Myocyte (in vitro differentiated cells): ENCODE data around the gene NAA35. TPM values are rescaled to one million over a fixed set of nuclear protein-coding genes. Genes with fewer than 3 reads are reported as not detected.
"Not testable (repeated sequence)": the region's sequence is repeated elsewhere in the genome, so short reads cannot be mapped to it uniquely, and the experiment has no call there.

Experiments
- DNase-seq: peaks from one replicate; pipeline ENCODE4 v3.0.0-alpha.2; 2012; ENCODE audit warnings: low read depth
- polyA plus RNA-seq: library from polyadenylated mRNA; unstranded; fragments of >200 nt; gene quantifications from one replicate; pipeline ENCODE4 v1.2.1, GENCODE V29; 2012; ENCODE audit warnings: missing spikeins
- total RNA-seq: library from RNA; depleted of rRNA; stranded (reverse); fragments of >200 nt; gene quantifications from 2 replicates; pipeline ENCODE4 v1.2.3, GENCODE V29; 2014

The NAA35 gene
- 18.8 and 20.9 TPM in 2 replicates for total RNA-seq
- 12.7 TPM for polyA plus RNA-seq

DNA sequence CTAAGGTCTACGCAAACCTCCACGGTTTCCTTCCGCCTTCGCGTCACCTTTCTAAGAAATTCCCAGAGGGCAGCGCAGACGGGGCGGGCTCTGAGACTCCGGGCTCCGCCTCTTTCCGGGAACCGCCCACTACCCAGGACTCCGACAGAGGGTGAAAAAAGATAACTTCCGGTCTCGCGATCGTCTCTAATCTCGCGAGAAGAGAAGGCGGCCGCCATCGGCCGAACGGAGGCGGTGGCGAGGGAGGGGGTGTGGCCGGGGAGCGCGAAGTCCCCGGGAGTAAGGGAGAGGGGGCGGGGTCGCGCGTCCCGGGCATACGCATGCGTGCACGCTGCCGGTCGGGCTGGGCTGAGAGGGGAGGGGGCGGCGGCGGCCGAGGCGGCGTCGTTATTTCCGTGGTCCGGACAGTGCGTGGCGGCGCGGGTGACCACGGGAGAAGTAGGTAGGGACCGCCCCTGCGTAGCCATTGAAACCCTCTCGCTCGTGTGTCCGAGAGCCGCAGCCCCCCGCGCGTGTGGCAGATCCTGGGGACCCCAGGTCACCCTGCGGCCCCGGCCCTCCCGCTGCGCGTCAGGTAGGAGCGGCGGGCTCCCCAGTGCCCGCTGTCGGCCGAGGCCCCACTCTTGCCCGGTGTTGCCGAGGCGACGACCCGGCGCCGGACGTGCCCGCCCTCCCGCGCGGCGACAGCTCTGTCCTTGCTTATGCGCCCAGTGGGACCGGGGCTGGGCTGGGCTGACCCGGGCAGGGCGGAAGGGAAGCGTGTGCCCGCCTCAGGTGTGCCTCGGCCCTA lies at the start of gene NAA35:
NAA35 (plus strand) TSS at position 315 of the 790 bp plus-strand sequence. CDS start 1,014 bp downstream, outside the sequence.
- DNase-seq, result peak; percentile 99

- DNase-seq, result no peak
Measured at GRCh38 chr9:85892401-85892800, 48.5 kb upstream of the NAA35 start.

DNA sequence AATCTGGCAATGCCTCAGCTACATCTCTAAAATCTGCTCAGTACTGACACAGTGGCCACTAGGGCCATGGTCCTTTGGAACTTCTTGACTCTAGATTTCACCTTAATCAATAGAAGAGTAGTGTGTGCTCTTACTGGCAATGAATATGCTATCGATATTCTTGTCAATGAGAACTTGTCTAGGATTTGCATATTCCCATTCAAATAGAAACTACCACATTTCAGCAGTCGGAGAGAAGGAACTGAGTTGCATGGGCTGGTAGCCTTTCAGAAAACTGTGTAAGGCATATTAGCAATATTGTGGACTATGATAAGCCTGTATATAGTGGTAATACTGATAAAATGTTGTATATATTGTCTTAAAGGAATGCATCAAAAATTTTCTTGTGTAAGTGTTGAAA lies 45.3 kb upstream of the NAA35 start:
- DNase-seq, result no peak

- no peak for DNase-seq
Measured at GRCh38 chr9:85897848-85898247, 43.1 kb upstream of the NAA35 start.

DNA sequence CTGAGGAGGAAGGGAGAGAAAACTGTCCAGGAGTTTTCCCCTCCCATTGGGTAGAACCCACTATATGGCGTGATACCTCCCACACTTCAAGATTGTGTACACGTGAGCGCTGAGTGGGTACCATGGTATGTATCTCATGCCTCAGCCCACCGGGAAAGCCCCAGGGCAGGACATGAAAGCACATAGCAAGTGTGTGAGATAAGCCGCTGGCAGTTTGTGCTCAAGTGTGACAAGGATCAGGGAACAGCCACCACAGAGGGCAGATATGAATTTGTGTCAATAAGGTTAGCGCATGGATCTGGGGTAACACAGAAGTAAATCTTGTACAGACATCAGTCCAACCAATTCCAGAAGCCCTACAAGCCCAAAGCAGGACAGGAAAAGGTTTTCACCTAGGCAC lies 42.6 kb upstream of the NAA35 start:
- DNase-seq, result no peak

- no peak for DNase-seq
Measured at GRCh38 chr9:85899388-85899787, 41.6 kb upstream of the NAA35 start.

GRCh38 chr9:85900504-85901201 lies 40.3 kb upstream of the NAA35 start:
- peak; percentile 25 for DNase-seq

DNA sequence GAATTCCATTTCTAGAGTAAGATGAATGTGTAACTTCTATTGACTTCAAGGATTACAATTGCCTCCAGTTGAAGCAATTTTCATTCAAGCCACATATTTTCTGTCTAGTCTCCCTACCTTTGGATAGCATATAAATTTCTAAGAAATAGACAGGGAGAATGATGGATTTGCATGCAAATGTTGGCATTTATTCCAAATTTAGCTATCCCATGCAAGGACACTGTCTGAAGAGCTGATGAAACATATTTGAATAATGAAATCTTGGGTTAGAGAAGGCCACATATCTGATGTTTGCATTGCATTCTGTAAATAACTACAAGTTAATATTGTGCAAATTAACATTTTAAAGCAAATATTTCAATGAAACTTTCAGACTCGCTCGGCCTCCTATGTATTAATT lies 36.0 kb upstream of the NAA35 start:
- no peak for DNase-seq

DNA sequence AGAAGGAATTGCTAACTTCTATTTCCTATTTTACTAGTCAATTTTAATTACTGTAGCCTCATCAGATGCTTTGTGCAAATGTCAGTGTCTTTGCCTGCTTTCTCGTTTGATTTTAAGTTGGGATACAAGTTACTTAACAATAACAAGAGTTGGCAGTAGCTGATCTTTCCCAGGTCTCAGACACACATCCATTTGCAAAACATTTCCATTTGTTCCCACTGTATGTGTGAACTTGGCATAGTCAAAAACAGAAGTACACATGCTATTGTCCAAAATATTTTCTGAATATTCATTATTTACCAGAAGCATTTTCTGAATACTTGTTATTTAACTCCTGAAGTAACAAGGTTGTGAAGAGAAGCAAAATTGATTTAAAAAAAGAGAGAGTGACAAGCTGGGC lies 35.0 kb upstream of the NAA35 start:
- DNase-seq, result no peak

DNA sequence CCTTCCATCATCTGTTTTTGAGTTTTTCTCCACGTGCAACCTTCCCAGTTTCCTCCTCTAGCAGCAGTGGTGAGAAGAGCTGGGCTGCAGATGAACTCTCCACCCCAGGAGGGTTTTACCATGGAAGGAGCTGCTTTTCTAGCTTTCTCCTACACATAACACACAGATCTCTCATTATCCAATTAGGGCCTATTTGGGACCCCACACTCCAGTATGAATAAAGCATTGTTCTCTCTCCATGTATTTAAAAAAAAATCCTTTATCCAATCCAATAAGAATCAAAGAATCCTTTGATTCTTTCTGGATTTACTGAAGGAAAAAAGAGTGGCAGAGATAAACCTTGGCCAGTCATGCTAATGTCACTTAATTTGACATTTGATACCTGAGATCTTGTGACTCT lies 31.6 kb upstream of the NAA35 start:
- DNase-seq, result no peak

DNA sequence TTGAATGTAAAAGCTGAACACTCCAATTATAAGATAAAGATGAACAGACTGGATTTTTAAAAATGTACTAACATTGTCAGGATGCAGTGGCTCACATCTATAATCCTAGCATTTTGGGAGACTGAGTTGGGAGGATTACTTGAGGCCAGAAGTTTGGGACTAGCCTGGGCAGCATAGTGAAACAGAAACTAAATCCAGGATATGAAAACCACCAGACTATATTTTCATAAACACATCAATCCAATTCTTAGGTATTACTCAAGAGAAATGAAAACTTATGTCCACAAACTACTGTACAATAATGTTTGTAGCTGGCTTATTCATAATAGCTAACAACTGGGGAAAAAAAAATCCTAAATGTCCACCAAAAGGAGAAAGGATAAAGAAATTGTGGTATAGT lies 26.8 kb upstream of the NAA35 start:
- DNase-seq, result no peak

- no peak for DNase-seq
Measured at GRCh38 chr9:85917756-85918155, 23.2 kb upstream of the NAA35 start.

DNA sequence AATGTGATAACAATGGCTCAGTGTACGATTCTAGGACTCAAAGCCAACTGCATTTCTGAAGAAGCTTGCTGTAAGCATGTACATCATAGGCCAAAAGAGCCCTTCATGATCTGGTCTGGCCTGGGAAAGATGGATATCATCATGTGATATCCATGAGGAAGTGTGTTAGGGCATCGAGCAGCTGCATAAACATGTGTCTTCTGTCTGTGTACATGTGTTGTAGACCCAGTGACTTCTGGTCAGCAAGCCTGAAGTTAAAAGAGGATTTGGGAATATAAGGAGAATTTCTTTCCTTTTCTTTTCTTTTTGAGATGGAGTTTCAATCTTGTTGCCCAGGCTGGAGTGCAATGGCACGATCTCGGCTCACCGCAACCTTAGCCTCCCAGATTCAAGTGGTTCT lies 15.5 kb upstream of the NAA35 start:
- DNase-seq, result no peak

- DNase-seq, result no peak
Measured at GRCh38 chr9:85927076-85927475, 13.9 kb upstream of the NAA35 start.

DNA sequence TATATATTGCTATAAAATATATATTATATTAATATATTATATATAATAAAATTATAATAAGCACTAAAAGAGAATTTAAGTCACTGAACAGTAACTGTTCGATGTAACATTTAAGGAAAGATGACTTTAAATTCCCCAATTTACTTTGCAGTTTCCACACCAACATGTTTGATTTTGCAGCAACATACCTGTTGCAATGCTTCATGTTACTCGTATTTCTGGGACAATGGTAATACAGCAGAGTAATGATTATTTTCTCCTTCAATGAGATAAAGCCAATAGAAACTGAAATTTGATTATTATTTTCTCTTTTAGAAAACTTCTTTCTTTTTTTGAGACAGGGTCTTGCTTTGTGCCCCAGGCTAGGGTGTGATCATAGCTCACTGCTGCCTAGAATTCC lies 9.5 kb upstream of the NAA35 start:
- DNase-seq, result no peak

DNA sequence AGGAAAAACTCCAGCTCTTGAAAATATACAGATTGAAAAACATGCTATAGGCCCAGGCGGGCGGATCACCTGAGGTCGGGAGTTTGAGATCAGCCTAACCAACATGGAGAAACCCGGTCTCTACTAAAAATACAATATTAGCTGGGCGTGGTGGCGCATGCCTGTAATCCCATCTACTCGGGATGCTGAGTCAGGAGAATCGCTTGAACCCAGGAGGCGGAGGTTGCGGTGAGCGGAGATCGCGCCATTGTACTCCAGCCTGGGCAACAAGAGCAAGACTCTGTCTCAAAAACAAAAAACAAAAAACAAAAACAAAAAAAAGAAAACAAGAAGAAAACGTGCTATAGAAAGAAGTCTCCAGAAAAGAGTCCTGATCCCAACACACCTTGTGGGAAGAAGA lies 5.0 kb upstream of the NAA35 start:
- not testable (repeated sequence) for DNase-seq

DNA sequence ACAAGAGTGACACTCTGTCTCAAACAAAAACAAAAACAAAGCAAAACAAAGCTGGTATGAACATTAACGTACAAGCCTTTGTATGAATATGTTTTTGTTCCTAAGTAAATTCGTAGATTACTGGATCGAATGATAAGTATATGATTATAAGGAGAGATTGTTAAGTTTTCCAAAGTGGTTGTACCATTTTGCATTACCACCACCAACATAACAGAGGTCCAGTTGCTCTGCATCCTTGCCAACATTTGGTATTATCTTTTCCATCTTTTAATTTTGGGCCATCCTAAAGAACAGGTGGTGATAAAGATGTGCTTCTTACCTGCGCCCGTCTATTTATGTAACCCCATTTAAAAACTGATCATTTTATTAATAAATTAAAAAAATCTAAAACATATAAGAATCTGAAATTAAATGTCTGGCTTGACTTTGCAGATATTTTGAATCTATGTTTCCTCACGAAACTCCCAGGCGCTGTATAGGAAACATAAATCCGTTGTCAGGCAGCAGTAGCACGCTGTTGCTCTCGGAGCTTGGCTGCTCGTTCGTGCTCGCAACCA lies 593 bp upstream of the NAA35 start:
- DNase-seq, result no peak

- DNase-seq, result no peak
Measured at GRCh38 chr9:85941622-85941940, 635 bp downstream of the NAA35 start.

GRCh38 chr9:85941966-85942912 lies 1.3 kb downstream of the NAA35 start:
- DNase-seq, result no peak

- no peak for DNase-seq
Measured at GRCh38 chr9:85942913-85943709, 2.2 kb downstream of the NAA35 start.
